Motor neuron (in vitro differentiated cells): ENCODE measurements around the gene SEMA3F. TPM values are rescaled to one million over a fixed set of nuclear protein-coding genes. Genes with fewer than 3 reads are reported as not detected.

ENCODE experiments used
- ATAC-seq, 8 experiments: fragments of 200-7000 bp; cut with Tn5 transposase; replicated peaks in 6 of 8; 2 replicates each; pipeline ENCODE4 v1.8.0; 2021; ENCODE audit warnings: mild to moderate bottlenecking in 8 of 8, moderate library complexity in 8 of 8
- H3K27ac ChIP-seq, 2 donors: fragments of 250-450 bp; sonication (Bioruptor Pico); 2 replicates each; pipeline ENCODE4 v1.9.0; 2021; ENCODE audit warnings: antibody characterized with exemption in 2 of 2, mild to moderate bottlenecking in 2 of 2, moderate library complexity in 1 of 2
- H3K4me1 ChIP-seq, 2 donors: fragments of 250-450 bp; sonication (Bioruptor Pico); replicated peaks in 1 of 2; 2 replicates each; pipeline ENCODE4 v1.6.1; 2021; ENCODE audit warnings: antibody characterized with exemption in 2 of 2, mild to moderate bottlenecking in 2 of 2, moderate library complexity in 1 of 2
- H3K4me3 ChIP-seq, 5 donors: fragments of 250-450 bp; sonication (Bioruptor Pico); 2 replicates each; pipeline ENCODE4 v1.9.0; 2021; ENCODE audit warnings: antibody characterized with exemption in 5 of 5, mild to moderate bottlenecking in 5 of 5, moderate library complexity in 4 of 5
- WGBS, 10 experiments: fragments of 450-650 bp; shearing (Covaris generic); methylation state at CpG; one replicate each; pipeline ENCODE4 v1.0.0; 2022; 5-methylcytosine and 5-hydroxymethylcytosine counted together
- in situ Hi-C, 9 experiments: fragments of 400-800 bp; cut with MboI; loops; one replicate each; pipeline ENCODE4 v1.15.0; 2021; ENCODE audit warnings: low sequenced_read_pairs in 9 of 9, low pct_unique_long_range_greater_than_20kb in 2 of 9; ENCODE audit not compliant: unreplicated experiment in 9 of 9
- total RNA-seq, 8 experiments: library from RNA; unstranded; fragments of 300-600 nt; gene quantifications; 2 replicates each; pipeline versions ENCODE4 v1.2.3 to v1.2.4, GENCODE V29; 2022

SEMA3F gene
- total RNA-seq, 8 experiments from 2014 or later, result 0.61 to 8.5 (median 3.1) TPM

DNA sequence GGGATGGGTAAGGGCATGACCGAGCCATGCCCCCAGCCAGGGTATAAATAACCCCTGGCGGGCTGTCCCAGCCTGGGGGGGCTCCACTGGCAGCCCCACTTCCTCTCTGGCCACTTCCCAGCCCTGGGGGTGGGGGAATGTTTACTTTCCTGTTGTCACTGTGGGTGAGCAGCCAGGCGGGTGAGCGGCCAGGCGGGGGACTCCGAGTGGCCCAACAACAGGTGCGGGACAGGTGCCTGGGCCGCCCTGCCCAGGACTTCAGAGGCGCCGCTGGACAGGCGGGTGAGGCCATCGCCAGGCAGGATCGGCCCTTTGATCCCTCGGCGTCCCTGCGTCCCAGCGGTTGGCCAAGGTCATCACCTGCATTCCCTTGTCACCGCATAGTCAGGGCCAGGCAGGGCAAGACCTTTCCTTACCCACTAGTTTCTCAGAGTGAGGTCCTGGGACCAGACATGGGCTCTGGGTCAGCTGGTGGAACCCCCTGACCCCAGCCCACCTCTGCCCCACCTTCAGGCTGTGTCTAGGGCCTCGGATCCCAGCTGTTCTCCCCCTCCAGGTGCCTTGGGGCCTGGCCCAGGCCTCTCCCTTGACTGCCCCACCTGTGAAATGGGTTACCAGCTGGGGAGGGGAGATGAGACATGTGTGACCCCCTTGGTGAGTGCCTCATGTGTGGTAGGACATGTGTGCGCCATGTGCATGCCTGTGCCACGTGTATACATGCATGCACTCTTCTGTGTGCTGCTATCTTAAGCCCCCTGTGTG, 16.6 kb downstream of the SEMA3F start:
- peak in 1 of 8 experiments; percentile 27 for ATAC-seq
- no peak overlapping the region for H3K4me3 ChIP-seq
- H3K27ac ChIP-seq, result no peak overlapping the region
- in situ Hi-C loops, result no loop called here
- H3K4me1 ChIP-seq, result peaks cover 6 to 10% of the 10 kb centered on the region in 2 donors
- WGBS, 10 experiments, result 93 to 100% (median 93%) methylated on average over 3 to 5 of the region's 21 CpGs; no CpG with 5 or more reads in 7 of the 10 experiments

DNA sequence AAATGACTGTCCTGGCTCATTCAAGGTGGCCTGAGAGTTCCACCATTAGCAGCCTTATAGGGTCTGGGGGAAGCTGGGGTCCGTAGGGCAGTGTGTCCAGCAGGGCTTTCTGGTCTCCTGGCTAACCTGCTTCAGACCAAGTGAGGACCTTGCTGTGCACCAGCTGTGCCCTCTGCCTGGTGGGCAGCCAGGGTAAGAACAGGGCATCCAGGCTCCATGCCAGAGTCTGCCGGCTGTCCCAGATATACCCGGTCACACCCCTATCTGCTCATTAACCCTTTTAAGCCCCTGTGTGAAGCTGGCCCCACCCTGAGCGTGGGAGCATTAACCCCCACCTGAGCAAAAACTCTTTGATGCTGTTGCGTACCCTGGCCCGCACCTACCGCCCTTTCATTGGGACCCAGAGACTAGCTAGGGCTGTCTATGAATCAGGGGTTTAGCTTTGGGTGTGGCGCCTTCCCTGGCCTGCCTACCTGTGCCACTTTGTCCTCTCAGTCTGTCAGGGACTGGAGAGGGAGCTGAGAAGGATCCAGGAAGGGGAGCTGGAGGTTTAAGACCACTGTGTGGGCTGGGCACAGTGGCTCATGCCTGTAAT, 17.6 kb downstream of the SEMA3F start:
- ATAC-seq, result peak in 1 of 8 experiments; percentile 8
- no peak overlapping the region for H3K27ac ChIP-seq
- 57 to 100% (median 81%) methylated on average over 1 to 4 of the region's 8 CpGs; no CpG with 5 or more reads in 6 of the 10 experiments for WGBS, 10 experiments
- in situ Hi-C loops, result no loop called here
- H3K4me1 ChIP-seq, result no peaks in the 10 kb centered on the region
- no peak overlapping the region for H3K4me3 ChIP-seq

DNA sequence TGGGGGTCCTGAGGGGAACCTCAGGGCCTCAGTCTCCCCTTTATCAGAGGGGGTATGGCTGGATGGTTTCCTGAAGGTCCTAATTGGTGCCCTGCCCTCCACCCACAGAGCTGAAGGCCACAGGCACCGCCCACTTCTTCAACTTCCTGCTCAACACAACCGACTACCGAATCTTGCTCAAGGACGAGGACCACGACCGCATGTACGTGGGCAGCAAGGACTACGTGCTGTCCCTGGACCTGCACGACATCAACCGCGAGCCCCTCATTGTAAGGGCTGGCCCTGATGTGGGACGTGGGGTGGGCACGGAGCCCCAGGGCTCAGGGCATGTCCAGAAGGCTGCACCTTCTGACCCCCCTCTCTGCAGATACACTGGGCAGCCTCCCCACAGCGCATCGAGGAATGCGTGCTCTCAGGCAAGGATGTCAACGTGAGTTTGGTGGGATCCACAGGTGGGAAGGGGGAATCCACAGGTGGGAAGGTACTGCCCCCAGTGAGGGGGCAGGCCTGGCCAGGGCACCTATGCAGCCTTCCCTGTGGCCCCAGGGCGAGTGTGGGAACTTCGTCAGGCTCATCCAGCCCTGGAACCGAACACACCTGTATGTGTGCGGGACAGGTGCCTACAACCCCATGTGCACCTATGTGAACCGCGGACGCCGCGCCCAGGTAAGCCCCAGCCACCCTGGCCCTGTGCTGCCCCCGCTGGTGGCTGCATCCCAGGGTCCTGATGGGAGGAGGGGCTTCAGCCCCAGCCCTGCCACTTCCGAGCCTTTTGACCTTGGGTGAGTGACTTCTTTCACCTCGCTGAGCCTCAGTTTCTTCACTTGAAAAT, 18.8 kb downstream of the SEMA3F start:
- WGBS, 10 experiments, result 80 to 100% (median 93%) methylated on average over 3 to 12 of the region's 29 CpGs; no CpG with 5 or more reads in 5 of the 10 experiments
- H3K27ac ChIP-seq, result no peak overlapping the region
- H3K4me3 ChIP-seq, result no peak overlapping the region
- peak in 1 of 8 experiments; percentile 13 for ATAC-seq
- in situ Hi-C loops, result no loop called here
- H3K4me1 ChIP-seq, result no peaks in the 10 kb centered on the region

DNA sequence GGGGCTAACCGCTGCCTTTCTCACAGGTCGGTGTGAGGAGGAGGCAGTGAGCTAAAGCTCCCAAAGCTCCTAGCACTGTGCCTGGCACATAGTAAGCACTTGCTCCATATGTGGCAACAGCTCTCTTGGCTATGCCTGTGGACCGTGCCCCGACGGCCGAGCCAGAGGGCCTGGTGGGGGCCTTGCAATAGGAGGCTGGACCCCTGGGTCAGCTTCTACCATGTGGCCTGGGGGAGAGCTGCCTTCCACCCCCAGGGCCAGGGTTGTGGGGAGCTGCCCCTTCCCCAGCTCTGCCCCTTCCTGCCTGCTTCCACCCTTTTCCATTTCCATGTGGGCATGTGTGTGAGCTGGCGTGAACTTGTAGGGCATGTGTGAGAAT, 19.4 kb downstream of the SEMA3F start:
- Histone ChIP-seq H3K4me3 (no peak overlapping the region), H3K4me1 (no peaks in the 10 kb centered on the region), H3K27ac (no peak overlapping the region)
- 80 to 100% (median 86%) methylated on average over 1 to 5 of the region's 7 CpGs; no CpG with 5 or more reads in 6 of the 10 experiments for WGBS, 10 experiments
- no peak for ATAC-seq
- in situ Hi-C loops, result no loop called here

DNA sequence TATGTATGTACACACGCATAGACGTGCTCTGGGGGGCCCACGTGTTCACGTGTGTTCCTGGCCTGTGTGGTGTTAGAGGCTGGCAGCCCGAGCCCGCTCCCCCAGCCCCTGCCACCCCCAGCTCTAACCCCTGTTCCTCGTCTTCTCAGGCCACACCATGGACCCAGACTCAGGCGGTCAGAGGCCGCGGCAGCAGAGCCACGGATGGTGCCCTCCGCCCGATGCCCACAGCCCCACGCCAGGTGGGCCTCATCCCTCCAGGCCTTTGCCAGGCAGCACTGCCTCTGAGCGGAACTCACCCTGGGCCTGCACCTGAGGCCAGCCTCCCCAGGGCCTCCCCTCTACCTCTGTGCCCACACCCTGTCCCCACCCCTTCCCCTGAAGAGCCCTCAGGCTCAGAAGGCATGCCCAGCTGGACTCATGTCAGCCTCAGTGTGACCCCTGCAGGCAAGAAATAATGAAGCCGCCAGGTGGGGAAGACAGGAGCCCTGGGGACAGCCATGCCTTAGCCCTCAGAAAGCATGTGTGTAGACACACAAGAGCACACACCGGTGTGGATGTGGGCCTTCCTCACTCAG, 19.9 kb downstream of the SEMA3F start:
- ATAC-seq, result peak in 3 of 8 experiments; percentile 9 to 35 (median 13)
- WGBS, 10 experiments, result no CpG with 5 or more reads among the region's 17 CpGs
- Histone ChIP-seq H3K4me1 (no peaks in the 10 kb centered on the region), H3K27ac (no peak overlapping the region), H3K4me3 (no peak overlapping the region)
- in situ Hi-C loops, result no loop called here

DNA sequence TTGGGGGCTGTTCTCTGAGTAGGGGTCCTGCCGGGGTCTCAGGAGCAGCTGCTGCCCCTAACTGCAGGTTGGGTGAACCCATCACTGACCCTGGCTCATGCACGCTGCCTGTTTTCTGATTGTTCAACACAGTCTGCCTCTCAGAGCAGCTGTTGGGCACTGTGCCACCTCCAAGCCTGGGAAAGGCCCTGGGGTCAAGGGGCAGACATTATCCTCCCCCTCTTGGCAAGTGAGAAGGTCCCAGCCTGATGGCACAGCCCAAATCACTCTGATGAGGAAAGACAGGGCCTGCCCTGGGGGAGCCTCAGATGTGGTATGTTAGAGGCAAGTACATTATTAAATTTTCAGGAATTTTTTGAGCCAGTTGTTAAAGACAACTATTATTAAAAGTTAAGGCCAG, 22.2 kb downstream of the SEMA3F start:
- ATAC-seq, result peak in 1 of 8 experiments; percentile 10
- in situ Hi-C loops, result no loop called here
- WGBS, 10 experiments, result 83% methylated on average over 1 of the region's 2 CpGs; no CpG with 5 or more reads in 9 of the 10 experiments
- no peaks in the 10 kb centered on the region for H3K4me1 ChIP-seq
- H3K4me3 ChIP-seq, result no peak overlapping the region
- H3K27ac ChIP-seq, result no peak overlapping the region

DNA sequence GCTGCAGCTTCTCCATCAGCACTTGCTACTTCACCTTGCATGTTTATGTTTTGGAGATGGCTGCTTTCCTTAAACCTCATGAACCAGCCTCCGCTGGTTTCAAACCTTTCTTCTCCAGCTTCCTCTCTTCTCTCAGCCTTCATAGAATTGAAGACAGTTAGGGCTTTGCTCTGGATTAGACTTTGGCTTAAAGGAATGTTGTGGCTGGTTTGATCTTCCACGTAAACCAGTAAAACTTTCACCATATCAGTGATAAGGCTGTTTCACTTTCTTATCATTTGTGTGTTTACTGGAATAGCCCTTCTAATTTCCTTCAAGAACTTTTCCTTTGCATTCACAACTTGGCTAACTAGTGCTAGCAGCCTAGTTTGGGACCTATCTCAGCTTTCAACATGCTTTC, 24.6 kb downstream of the SEMA3F start:
- Histone ChIP-seq H3K27ac (no peak overlapping the region), H3K4me1 (no peaks in the 10 kb centered on the region), H3K4me3 (no peak overlapping the region)
- no peak for ATAC-seq
- in situ Hi-C loops, result loop anchor here in 1 of 9 experiments (10.0 kb wide), 1 partner anchor 65 kb away; no protein-coding TSS in a partner anchor
- 45 to 100% (median 82%) methylated on average over 1 to 2 of the region's 2 CpGs; no CpG with 5 or more reads in 2 of the 10 experiments for WGBS, 10 experiments

DNA sequence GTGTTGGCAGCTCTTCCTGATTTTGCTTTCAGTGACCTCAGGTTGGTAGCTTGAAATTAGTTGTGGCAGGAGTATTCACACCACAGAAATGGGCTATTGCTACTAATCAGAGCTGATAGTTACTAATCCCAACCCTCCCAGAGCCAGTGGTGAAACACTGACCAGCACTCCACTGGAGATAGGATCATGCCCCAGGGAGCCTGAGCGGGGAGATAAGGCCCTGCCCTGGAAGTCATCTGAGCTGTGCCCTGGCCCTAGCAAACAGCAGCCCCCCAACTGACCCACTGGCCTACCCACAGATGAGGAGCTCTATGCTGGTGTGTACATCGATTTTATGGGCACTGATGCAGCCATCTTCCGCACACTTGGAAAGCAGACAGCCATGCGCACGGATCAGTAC, 26.9 kb downstream of the SEMA3F start:
- in situ Hi-C loops, result loop anchor here in 1 of 9 experiments (10.0 kb wide), 1 partner anchor 67 kb away; no protein-coding TSS in a partner anchor
- ATAC-seq, result no peak
- H3K4me3 ChIP-seq, result no peak overlapping the region
- 80 to 100% (median 100%) methylated on average over 1 to 5 of the region's 5 CpGs; no CpG with 5 or more reads in 6 of the 10 experiments for WGBS, 10 experiments
- no peaks in the 10 kb centered on the region for H3K4me1 ChIP-seq
- H3K27ac ChIP-seq, result no peak overlapping the region

DNA sequence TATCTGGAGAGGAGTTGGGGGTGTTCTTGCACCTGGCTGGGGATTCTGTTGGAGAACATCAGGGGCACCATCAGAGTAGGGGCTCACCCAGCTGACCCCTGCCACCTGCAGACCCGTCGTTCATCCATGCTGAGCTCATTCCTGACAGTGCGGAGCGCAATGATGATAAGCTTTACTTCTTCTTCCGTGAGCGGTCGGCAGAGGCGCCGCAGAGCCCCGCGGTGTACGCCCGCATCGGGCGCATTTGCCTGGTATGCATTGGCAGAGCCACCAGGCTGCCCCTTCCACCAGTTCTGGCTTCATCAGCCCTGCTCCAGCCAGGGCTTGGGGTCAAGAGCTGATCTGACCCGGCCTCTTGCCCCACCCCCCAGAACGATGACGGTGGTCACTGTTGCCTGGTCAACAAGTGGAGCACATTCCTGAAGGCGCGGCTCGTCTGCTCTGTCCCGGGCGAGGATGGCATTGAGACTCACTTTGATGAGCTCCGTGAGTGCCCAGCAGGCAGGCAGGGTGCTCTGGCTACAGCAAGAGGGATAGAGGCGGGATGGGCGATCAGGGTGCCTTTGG, 27.5 kb downstream of the SEMA3F start:
- in situ Hi-C loops, result loop anchor here in 1 of 9 experiments (10.0 kb wide), 1 partner anchor 68 kb away; no protein-coding TSS in a partner anchor
- no peak overlapping the region for H3K4me3 ChIP-seq
- ATAC-seq, result no peak
- H3K27ac ChIP-seq, result no peak overlapping the region
- 87 to 100% (median 100%) methylated on average over 1 to 6 of the region's 26 CpGs; no CpG with 5 or more reads in 7 of the 10 experiments for whole genome bisulfite sequencing, 10 experiments
- H3K4me1 ChIP-seq, result no peaks in the 10 kb centered on the region

DNA sequence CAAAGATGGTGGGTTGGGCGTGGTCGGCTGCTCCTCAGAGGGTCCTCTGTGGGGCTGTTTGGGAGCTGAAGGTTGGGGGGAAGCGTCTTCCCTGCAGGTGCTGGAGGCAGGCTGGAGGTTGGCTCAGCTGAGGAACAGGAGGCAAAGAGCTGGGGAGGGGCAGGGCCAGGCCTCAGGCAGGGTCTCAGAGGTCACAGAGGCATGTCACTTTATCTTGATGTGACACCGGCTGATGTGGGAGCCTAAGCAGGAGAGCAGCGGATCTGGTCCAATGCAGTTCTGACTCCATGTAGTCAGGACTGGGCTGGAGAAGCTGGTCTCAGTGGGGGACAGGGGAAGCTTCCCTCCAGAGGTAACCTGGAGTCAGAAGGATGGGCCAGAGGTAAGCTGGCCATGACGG, 28.6 kb downstream of the SEMA3F start:
- Histone ChIP-seq H3K27ac (no peak overlapping the region), H3K4me3 (no peak overlapping the region), H3K4me1 (no peaks in the 10 kb centered on the region)
- 72 to 80% (median 80%) methylated on average over 1 to 2 of the region's 6 CpGs; no CpG with 5 or more reads in 7 of the 10 experiments for WGBS, 10 experiments
- no peak for ATAC-seq
- in situ Hi-C loops, result loop anchor here in 1 of 9 experiments (10.0 kb wide), 1 partner anchor 69 kb away; no protein-coding TSS in a partner anchor

DNA sequence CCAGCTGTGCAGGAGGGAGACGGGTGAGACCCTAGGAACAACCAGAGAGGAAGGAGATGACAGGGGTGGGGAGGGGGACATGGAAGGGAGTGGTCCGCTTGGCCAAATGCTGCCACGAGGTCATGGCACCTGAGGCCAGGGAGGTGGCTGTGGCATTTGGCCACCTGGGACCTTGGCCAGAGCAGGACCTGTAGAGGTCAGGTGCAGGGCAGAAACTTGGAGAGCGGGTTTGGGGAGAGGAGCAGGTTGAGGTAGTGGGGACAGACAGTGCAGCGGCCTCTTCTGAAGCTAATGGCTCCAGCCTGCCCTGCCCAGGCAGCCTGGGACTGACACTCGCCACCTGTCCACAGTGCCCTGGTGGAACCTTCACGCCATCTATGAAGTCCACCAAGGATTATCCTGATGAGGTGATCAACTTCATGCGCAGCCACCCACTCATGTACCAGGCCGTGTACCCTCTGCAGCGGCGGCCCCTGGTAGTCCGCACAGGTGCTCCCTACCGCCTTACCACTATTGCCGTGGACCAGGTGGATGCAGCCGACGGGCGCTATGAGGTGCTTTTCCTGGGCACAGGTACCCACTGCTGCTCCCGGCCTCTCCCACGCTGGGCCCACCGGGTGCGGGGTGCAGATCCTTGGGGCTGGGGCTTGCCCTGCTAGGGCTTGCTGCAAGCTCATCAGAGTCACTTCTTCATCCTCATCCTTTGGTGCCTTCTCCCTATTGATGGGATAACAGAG, 29.3 kb downstream of the SEMA3F start:
- ATAC-seq, result no peak

More for the DNA sequence above, 29.3 kb downstream of the SEMA3F start:
- Histone ChIP-seq H3K27ac (no peak overlapping the region), H3K4me3 (no peak overlapping the region), H3K4me1 (peaks cover 0 to 2% of the 10 kb centered on the region in 2 donors)
- in situ Hi-C loops, result loop anchor here in 1 of 9 experiments (10.0 kb wide), 1 partner anchor 70 kb away; no protein-coding TSS in a partner anchor
- 70 to 100% (median 88%) methylated on average over 1 to 3 of the region's 21 CpGs; no CpG with 5 or more reads in 6 of the 10 experiments for WGBS, 10 experiments
